ENCODE data around the gene IFT43. TPM values are rescaled to one million over a fixed set of nuclear protein-coding genes. Genes with fewer than 3 reads are reported as not detected.

Gene IFT43
- total RNA-seq, 1 donor from 2014 or later, result 21.9 TPM

GRCh38 chr14:76057914-76058313, 72.4 kb downstream of the IFT43 start:
- no peak for DNase-seq
- intact Hi-C loops (cut with DNase I), result no loop called here
- no peaks in the 10 kb centered on the region for H3K27me3 ChIP-seq (ENCODE audit: low read depth)

GRCh38 chr14:76063327-76063726, 77.8 kb downstream of the IFT43 start:
- no peak overlapping the region for H3K4me3 ChIP-seq
- H3K4me1 ChIP-seq, result no peaks in the 10 kb centered on the region
- intact Hi-C loops (cut with DNase I), result no loop called here
- no peak for ATAC-seq
- H3K27ac ChIP-seq, result no peak overlapping the region
- no peak for TF ChIP-seq CTCF (IDR thresholded peaks at IDR 0.05)
- DNase-seq, result no peak
- H3K9me3 ChIP-seq, result peaks cover 5% of the 10 kb centered on the region
- H3K27me3 ChIP-seq (ENCODE audit: low read depth), result no peaks in the 10 kb centered on the region
- H3K36me3 ChIP-seq, result peaks cover 35% of the 10 kb centered on the region

More at GRCh38 chr14:76057914-76058313, 72.4 kb downstream of the IFT43 start:
- TF ChIP-seq CTCF (IDR thresholded peaks at IDR 0.05), result no peak
- Histone ChIP-seq H3K36me3 (peaks cover 17% of the 10 kb centered on the region), H3K9me3 (no peaks in the 10 kb centered on the region), H3K4me1 (no peaks in the 10 kb centered on the region), H3K4me3 (no peak overlapping the region), H3K27ac (no peak overlapping the region)
- ATAC-seq, result no peak

GRCh38 chr14:76065519-76065918, 80.0 kb downstream of the IFT43 start:
- Histone ChIP-seq H3K27me3 (ENCODE audit: low read depth) (no peaks in the 10 kb centered on the region), H3K9me3 (peaks cover 5% of the 10 kb centered on the region), H3K36me3 (peaks cover 17% of the 10 kb centered on the region), H3K27ac (no peak overlapping the region), H3K4me3 (no peak overlapping the region), H3K4me1 (no peaks in the 10 kb centered on the region)
- intact Hi-C loops (cut with DNase I), result no loop called here
- TF ChIP-seq CTCF (IDR thresholded peaks at IDR 0.05), result no peak
- DNase-seq (no peak), ATAC-seq (no peak)

- DNase-seq (no peak), ATAC-seq (no peak)
- intact Hi-C loops (cut with DNase I), result no loop called here
- H3K36me3 ChIP-seq, result peaks cover 17% of the 10 kb centered on the region
- no peak overlapping the region for H3K27ac ChIP-seq
- H3K4me1 ChIP-seq, result no peaks in the 10 kb centered on the region
- TF ChIP-seq CTCF (IDR thresholded peaks at IDR 0.05), result no peak
- H3K4me3 ChIP-seq, result no peak overlapping the region
- H3K27me3 ChIP-seq (ENCODE audit: low read depth), result no peaks in the 10 kb centered on the region
- peaks cover 5% of the 10 kb centered on the region for H3K9me3 ChIP-seq
Measured at GRCh38 chr14:76067536-76067935, 82.0 kb downstream of the IFT43 start.

- H3K27me3 ChIP-seq (ENCODE audit: low read depth), result no peaks in the 10 kb centered on the region
- no peak for TF ChIP-seq CTCF (IDR thresholded peaks at IDR 0.05)
- H3K4me1 ChIP-seq, result no peaks in the 10 kb centered on the region
- DNase-seq, result no peak
- no peaks in the 10 kb centered on the region for H3K9me3 ChIP-seq
- H3K4me3 ChIP-seq, result no peak overlapping the region
- intact Hi-C loops (cut with DNase I), result no loop called here
- H3K27ac ChIP-seq, result no peak overlapping the region
- no peak for ATAC-seq
- peaks cover 8% of the 10 kb centered on the region for H3K36me3 ChIP-seq
Measured at GRCh38 chr14:76073717-76074116, 88.2 kb downstream of the IFT43 start.

- no peaks in the 10 kb centered on the region for H3K4me1 ChIP-seq
- H3K27me3 ChIP-seq (ENCODE audit: low read depth), result no peaks in the 10 kb centered on the region
- intact Hi-C loops (cut with DNase I), result no loop called here
- DNase-seq (no peak), ATAC-seq (no peak)
- no peak for TF ChIP-seq CTCF (IDR thresholded peaks at IDR 0.05)
- H3K4me3 ChIP-seq, result no peak overlapping the region
- H3K27ac ChIP-seq, result no peak overlapping the region
- no peaks in the 10 kb centered on the region for H3K9me3 ChIP-seq
- H3K36me3 ChIP-seq, result peaks cover 9% of the 10 kb centered on the region
Measured at GRCh38 chr14:76077340-76077739, 91.8 kb downstream of the IFT43 start.

Measured in lower lobe of right lung (tissue), 2 donors.